HepG2 (cell line): Measurements from ENCODE around the gene WWTR1. TPM values are rescaled to one million over a fixed set of nuclear protein-coding genes. Genes with fewer than 3 reads are reported as not detected.

Experiments used
- ATAC-seq: fragments of 200-7000 bp; cut with Tn5 transposase; 3 replicates; pipeline ENCODE4 v1.9.1; 2020; ENCODE audit warnings: mild to moderate bottlenecking, moderate library complexity
- BruUV-seq: library from RNA; stranded (reverse); fragments of 400-500 nt; replicated peaks from 2 replicates; lab custom pipeline; 2021; lab: Mats Ljungman, UMichigan
- CTCF ChIA-PET: fragments of 300-600 bp; formaldehyde crosslinking; extraction: SDS; loops from one replicate; lab custom pipeline; 2021; ENCODE audit warnings: low total read pairs, inconsistent platforms, low intra/inter-chr PET ratio; lab: Yijun Ruan, JAX
- POLR2A ChIA-PET: fragments of 350-600 bp; sonication (Branson Sonifier 250); formaldehyde crosslinking; loops from one replicate; lab custom pipeline; 2020; ENCODE audit warnings: antibody characterized with exemption, inconsistent platforms; lab: Yijun Ruan, JAX
- DNase-seq: peaks from one replicate; pipeline ENCODE4 v3.0.0-alpha.2; 2015; ENCODE audit warnings: low spot score
- FAIRE-seq: peaks from 3 replicates; lab custom pipeline; 2011; peaks lifted over from hg19 to GRCh38; lab: Jason Lieb, UNC
- H2AFZ ChIP-seq: one replicate; pipeline ENCODE4 v1.6.1; 2011; ENCODE audit warnings: low read length, inconsistent platforms
- H3K27ac ChIP-seq: fragments of 300-600 bp; 3 replicates; pipeline ENCODE4 v1.8.0; 2011; ENCODE audit warnings: mixed run types, mild to moderate bottlenecking, mixed read lengths, low read length, inconsistent platforms; ENCODE audit not compliant: insufficient read depth; ENCODE audit errors: extremely low read length
- H3K27me3 ChIP-seq, 2 experiments: fragments of 200-600 bp in 1 of 2; 2 replicates in 1 of 2; 3 replicates in 1 of 2; pipeline versions ENCODE4 v1.6.0 to v1.8.0; 2011; ENCODE audit warnings: low read length in 2 of 2, mild to moderate bottlenecking in 2 of 2, moderate library complexity in 2 of 2, inconsistent platforms in 1 of 2; ENCODE audit not compliant: insufficient read depth in 2 of 2, control insufficient read depth in 1 of 2
- H3K36me3 ChIP-seq, 2 experiments: fragments of 200-600 bp in 1 of 2; replicated peaks in 1 of 2; 2 replicates in 1 of 2; 3 replicates in 1 of 2; pipeline versions ENCODE4 v1.5.1 to v1.8.0; 2011; ENCODE audit warnings: low read length in 2 of 2, inconsistent platforms in 1 of 2; ENCODE audit not compliant: insufficient read depth in 2 of 2, control insufficient read depth in 1 of 2
- H3K4me1 ChIP-seq: 2 replicates; pipeline ENCODE4 v1.5.1; 2012; ENCODE audit warnings: low read length, inconsistent platforms; ENCODE audit not compliant: insufficient read depth
- H3K4me2 ChIP-seq: 2 replicates; pipeline ENCODE4 v1.6.0; 2011; ENCODE audit warnings: low read depth, low read length, inconsistent platforms
- H3K4me3 ChIP-seq, 3 experiments: fragments of 200-600 bp in 1 of 3; sonication (generic), shearing (Covaris generic) in 1 of 3; replicated peaks in 1 of 3; 2 replicates each; pipeline ENCODE4 v1.5.1; 2011 to 2016; ENCODE audit warnings: low read length in 3 of 3, inconsistent platforms in 2 of 3, low read depth in 2 of 3, mild to moderate bottlenecking in 2 of 3, control low read depth in 1 of 3, mixed read lengths in 1 of 3; ENCODE audit not compliant: insufficient read depth in 1 of 3
- H3K79me2 ChIP-seq: one replicate; pipeline ENCODE4 v1.6.1; 2011; ENCODE audit warnings: low read length, inconsistent platforms; ENCODE audit not compliant: insufficient read depth
- H3K9ac ChIP-seq: 2 replicates; pipeline ENCODE4 v1.6.0; 2011; ENCODE audit warnings: mild to moderate bottlenecking, low read depth, low read length, inconsistent platforms; ENCODE audit not compliant: insufficient read depth
- H3K9me3 ChIP-seq: 2 replicates; pipeline ENCODE4 v1.5.1; 2012; ENCODE audit warnings: mild to moderate bottlenecking, low read length
- H4K20me1 ChIP-seq: 2 replicates; pipeline ENCODE4 v1.6.0; 2011; ENCODE audit warnings: inconsistent platforms, mild to moderate bottlenecking, low read length, moderate library complexity; ENCODE audit not compliant: insufficient read depth
- STAG1 ChIP-seq: sonication (generic); formaldehyde crosslinking; IDR thresholded peaks from 2 replicates; pipeline ENCODE4 v1.4.0; 2020; ENCODE audit warnings: missing genetic modification reagents
- U2AF1 ChIP-seq: fragments of 200-400 bp; formaldehyde crosslinking; optimal IDR thresholded peaks from 2 replicates; pipeline ENCODE3; 2017; ENCODE audit warnings: mild to moderate bottlenecking, low read depth, low read length
- WGBS: methylation state at CpG from one replicate; pipeline ENCODE4 v1.1.6; 2017; ENCODE audit warnings: low lambda C conversion rate; 5-methylcytosine and 5-hydroxymethylcytosine counted together
- in situ Hi-C: cut with HindIII; loops from 2 replicates; pipeline ENCODE4 v1.10.0; 2017; ENCODE audit warnings: low pct_unique_long_range_greater_than_20kb; ENCODE audit not compliant: extremely low pct_ligation_motif_present
- intact Hi-C: fragments of 100-400 bp; cut with micrococcal nuclease; formaldehyde crosslinking; loops from one replicate; pipeline ENCODE4 v1.10.0; 2022; ENCODE audit not compliant: unreplicated experiment
- polyA plus RNA-seq, 8 experiments: library from polyadenylated mRNA; depleted of rRNA in 3 of 8; stranded (reverse) in 7 of 8; unstranded in 1 of 8; fragments of >200 nt; fragmentation: Illumina TruSeq in 4 of 8; extraction: Trizol in 4 of 8; gene quantifications; 2 replicates each; pipeline versions ENCODE4 v1.2.1 to v1.2.3, GENCODE V29; 2011 to 2016; ENCODE audit warnings: low read depth in 4 of 8, missing spikeins in 1 of 8, mixed read lengths in 1 of 8; ENCODE audit not compliant: insufficient read depth in 1 of 8
- total RNA-seq, 5 experiments: library from RNA; depleted of rRNA; stranded (reverse); fragments of >200 nt; fragmentation: Illumina TruSeq; extraction: Trizol; gene quantifications; 2 replicates each; pipeline ENCODE4 v1.2.3, GENCODE V29; 2016; ENCODE audit warnings: low read depth in 1 of 5
- TF ChIP-seq, protein P1 (sequence below): sonication (generic); formaldehyde crosslinking; IDR thresholded peaks from 2 replicates; pipeline ENCODE4 v1.4.0; 2020; ENCODE audit warnings: missing genetic modification reagents, mild to moderate bottlenecking, borderline replicate concordance
- TF ChIP-seq, protein P2 (sequence below): sonication (generic); formaldehyde crosslinking; IDR thresholded peaks from 2 replicates; pipeline ENCODE4 v1.4.0; 2020; ENCODE audit warnings: missing genetic modification reagents, borderline replicate concordance

Gene WWTR1
- total and polyA plus RNA-seq, 2 of the 13 experiments (the other 11 are each of a cell fraction or from before 2014, with no cell fraction given): 19.7 to 139 TPM

DNA sequence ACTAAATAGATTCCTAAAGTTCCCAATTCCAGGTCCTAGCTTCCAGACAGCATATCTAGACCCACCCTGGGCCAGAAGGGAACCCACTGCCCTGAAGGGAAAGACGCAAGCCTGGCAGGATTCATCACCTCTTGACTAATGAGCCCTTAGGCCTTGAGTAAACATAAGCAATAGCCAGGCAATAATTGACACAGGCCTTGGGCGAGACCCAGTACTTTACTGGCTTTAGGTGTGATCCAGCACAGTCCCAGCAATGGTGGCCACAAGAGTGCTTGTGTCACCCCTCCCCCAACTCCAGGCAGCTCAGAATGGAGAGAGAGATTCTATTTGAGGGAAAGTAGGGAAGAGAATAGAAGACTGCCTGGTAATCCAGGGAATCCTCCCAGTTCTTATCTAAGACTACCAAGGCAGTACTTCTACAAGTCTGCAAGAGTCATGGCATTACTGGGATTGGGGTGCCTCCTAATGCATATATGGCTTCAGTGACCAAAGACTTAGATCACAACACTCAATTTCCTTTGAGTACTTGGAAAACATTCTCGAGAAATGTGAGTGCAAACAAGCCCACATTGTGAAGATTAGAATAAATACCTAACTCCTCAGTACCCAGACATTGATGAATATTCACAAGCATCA is 30.4 kb upstream of the WWTR1 start:
- POLR2A ChIA-PET: no interaction called here
- no peaks in the 10 kb centered on the region for H3K27me3 ChIP-seq
- CTCF ChIA-PET: no interaction called here
- no peak overlapping the region for H3K4me3 ChIP-seq
- H2AFZ ChIP-seq: no peak overlapping the region
- H3K9me3 ChIP-seq: no peaks in the 10 kb centered on the region
- H3K4me1 ChIP-seq: no peaks in the 10 kb centered on the region
- no peak for DNase-seq
- TF ChIP-seq, protein P1, sequence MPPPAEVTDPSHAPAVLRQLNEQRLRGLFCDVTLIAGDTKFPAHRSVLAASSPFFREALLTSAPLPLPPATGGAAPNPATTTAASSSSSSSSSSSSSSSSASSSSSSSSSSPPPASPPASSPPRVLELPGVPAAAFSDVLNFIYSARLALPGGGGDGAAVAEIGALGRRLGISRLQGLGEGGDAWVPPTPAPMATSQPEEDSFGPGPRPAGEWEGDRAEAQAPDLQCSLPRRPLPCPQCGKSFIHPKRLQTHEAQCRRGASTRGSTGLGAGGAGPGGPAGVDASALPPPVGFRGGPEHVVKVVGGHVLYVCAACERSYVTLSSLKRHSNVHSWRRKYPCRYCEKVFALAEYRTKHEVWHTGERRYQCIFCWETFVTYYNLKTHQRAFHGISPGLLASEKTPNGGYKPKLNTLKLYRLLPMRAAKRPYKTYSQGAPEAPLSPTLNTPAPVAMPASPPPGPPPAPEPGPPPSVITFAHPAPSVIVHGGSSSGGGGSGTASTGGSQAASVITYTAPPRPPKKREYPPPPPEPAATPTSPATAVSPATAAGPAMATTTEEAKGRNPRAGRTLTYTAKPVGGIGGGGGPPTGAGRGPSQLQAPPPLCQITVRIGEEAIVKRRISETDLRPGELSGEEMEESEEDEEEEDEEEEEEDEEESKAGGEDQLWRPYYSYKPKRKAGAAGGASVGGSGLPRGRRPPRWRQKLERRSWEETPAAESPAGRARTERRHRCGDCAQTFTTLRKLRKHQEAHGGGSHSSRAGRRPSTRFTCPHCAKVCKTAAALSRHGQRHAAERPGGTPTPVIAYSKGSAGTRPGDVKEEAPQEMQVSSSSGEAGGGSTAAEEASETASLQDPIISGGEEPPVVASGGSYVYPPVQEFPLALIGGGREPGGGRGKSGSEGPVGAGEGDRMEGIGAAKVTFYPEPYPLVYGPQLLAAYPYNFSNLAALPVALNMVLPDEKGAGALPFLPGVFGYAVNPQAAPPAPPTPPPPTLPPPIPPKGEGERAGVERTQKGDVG (CRISPR knock-in tag): no peak
- TF ChIP-seq STAG1: peak; percentile 29; the same call in 1 of the 2 replicates
- TF ChIP-seq, protein P2, sequence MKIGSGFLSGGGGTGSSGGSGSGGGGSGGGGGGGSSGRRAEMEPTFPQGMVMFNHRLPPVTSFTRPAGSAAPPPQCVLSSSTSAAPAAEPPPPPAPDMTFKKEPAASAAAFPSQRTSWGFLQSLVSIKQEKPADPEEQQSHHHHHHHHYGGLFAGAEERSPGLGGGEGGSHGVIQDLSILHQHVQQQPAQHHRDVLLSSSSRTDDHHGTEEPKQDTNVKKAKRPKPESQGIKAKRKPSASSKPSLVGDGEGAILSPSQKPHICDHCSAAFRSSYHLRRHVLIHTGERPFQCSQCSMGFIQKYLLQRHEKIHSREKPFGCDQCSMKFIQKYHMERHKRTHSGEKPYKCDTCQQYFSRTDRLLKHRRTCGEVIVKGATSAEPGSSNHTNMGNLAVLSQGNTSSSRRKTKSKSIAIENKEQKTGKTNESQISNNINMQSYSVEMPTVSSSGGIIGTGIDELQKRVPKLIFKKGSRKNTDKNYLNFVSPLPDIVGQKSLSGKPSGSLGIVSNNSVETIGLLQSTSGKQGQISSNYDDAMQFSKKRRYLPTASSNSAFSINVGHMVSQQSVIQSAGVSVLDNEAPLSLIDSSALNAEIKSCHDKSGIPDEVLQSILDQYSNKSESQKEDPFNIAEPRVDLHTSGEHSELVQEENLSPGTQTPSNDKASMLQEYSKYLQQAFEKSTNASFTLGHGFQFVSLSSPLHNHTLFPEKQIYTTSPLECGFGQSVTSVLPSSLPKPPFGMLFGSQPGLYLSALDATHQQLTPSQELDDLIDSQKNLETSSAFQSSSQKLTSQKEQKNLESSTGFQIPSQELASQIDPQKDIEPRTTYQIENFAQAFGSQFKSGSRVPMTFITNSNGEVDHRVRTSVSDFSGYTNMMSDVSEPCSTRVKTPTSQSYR (CRISPR knock-in tag): 0 out of 2 replicates have a peak, but pooled peaks have one; percentile 16
- no peak for TF ChIP-seq U2AF1
- ATAC-seq: peak; percentile 27; the same call in 1 of the 3 replicates
- H3K4me2 ChIP-seq: no peak overlapping the region
- FAIRE-seq: no peak
- WGBS: 26% methylated on average over 3 of the region's 3 CpGs
- in situ Hi-C loops (no loop called here), intact Hi-C loops (no loop called here)
- no TSS peak for BruUV-seq
- H3K79me2 ChIP-seq: no peaks in the 10 kb centered on the region
- H3K27ac ChIP-seq: no peak overlapping the region
- H4K20me1 ChIP-seq: no peaks in the 10 kb centered on the region
- no peak overlapping the region for H3K9ac ChIP-seq
- no peaks in the 10 kb centered on the region for H3K36me3 ChIP-seq
